HCT116 (cell line): ENCODE measurements around the gene CTCFL.

Experiments used
- EGR1 ChIP-seq: IDR thresholded peaks from 2 replicates; pipeline ENCODE4 v1.6.1; 2012; ENCODE audit warnings: low read depth
- EZH2 ChIP-seq: fragments of 200-600 bp; sonication (generic); IDR thresholded peaks from 2 replicates; pipeline ENCODE4 v1.6.1; 2017; ENCODE audit warnings: antibody characterized with exemption, mixed run types
- EZH2phosphoT487 ChIP-seq: fragments of 200-600 bp; IDR thresholded peaks from 2 replicates; pipeline ENCODE4 v1.6.1; 2018; ENCODE audit warnings: antibody characterized with exemption, borderline replicate concordance
- POLR2A ChIP-seq: IDR thresholded peaks from 2 replicates; pipeline ENCODE4 v1.7.0; 2011; ENCODE audit warnings: borderline replicate concordance; ENCODE audit not compliant: insufficient read depth, insufficient read length; ENCODE audit errors: extremely low read depth
- POLR2AphosphoS5 ChIP-seq: IDR thresholded peaks from 2 replicates; pipeline ENCODE4 v1.6.1; 2011; ENCODE audit warnings: mild to moderate bottlenecking, low read depth, low read length, moderate library complexity
- TCF7L2 ChIP-seq: IDR thresholded peaks from 2 replicates; pipeline ENCODE4 v1.7.0; 2011; ENCODE audit warnings: borderline replicate concordance, inconsistent platforms; ENCODE audit not compliant: insufficient read depth, insufficient read length; ENCODE audit errors: extremely low read depth
- TF ChIP-seq, protein P1 (sequence below), 3 experiments: fragments of 200-600 bp in 1 of 3; sonication (generic) in 1 of 3; IDR thresholded peaks in 2 of 3; conservative IDR thresholded peaks in 1 of 3; 2 replicates each; pipeline ENCODE4 v1.5.1; 2012 to 2017; ENCODE audit warnings: low read depth in 2 of 3, low read length in 2 of 3, antibody characterized with exemption in 1 of 3, borderline replicate concordance in 1 of 3, control low read depth in 1 of 3, mild to moderate bottlenecking in 1 of 3, mixed read lengths in 1 of 3, mixed run types in 1 of 3, moderate library complexity in 1 of 3; ENCODE audit not compliant: insufficient read depth in 1 of 3
- TF ChIP-seq, protein P2 (sequence below): IDR thresholded peaks from 2 replicates; pipeline ENCODE4 v1.6.1; 2012

DNA sequence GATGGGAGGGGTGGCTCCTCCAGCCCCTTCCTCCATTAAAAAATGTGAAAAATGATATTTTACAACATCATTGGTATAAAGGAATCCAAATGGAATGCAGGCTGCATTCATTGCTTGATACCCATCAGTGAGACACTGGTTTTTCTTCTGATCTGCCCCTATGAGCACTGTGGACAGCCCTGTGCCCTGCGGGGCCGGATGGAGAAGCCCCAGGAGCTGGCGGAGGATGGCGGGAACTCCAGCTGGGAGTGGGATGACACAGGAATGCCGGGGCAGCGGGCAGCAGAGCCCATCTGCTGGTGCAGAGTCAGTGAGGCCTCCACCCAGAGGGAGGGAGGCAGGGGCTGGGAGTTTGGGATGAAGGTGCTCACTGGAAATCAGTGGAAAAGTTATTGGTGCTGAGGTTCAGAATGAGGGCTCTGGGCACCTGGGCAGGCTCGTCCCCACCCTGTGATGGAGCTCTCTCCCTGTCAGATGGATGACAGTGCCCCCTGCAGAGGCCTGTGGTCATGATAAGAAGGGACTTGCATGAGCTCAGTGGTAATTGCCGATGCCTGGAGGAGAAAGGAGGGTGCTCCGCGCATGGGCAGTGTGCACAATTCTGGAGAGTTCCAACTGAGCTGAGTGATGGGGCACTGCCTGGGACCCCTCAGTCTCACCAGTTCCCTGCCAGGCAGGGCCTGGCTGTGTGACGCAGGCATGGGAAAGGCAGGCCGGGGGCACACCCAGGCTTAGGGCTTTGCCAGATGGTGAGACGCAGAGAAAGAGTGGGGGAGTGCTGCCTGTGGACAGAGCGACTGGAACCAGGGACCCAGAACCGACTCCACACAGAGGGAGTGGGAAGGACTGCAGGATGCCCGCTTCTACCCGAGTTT, 23.2 kb downstream of the CTCFL start:
- TF ChIP-seq, protein P1, sequence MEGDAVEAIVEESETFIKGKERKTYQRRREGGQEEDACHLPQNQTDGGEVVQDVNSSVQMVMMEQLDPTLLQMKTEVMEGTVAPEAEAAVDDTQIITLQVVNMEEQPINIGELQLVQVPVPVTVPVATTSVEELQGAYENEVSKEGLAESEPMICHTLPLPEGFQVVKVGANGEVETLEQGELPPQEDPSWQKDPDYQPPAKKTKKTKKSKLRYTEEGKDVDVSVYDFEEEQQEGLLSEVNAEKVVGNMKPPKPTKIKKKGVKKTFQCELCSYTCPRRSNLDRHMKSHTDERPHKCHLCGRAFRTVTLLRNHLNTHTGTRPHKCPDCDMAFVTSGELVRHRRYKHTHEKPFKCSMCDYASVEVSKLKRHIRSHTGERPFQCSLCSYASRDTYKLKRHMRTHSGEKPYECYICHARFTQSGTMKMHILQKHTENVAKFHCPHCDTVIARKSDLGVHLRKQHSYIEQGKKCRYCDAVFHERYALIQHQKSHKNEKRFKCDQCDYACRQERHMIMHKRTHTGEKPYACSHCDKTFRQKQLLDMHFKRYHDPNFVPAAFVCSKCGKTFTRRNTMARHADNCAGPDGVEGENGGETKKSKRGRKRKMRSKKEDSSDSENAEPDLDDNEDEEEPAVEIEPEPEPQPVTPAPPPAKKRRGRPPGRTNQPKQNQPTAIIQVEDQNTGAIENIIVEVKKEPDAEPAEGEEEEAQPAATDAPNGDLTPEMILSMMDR (IDR thresholded peaks at IDR 0.05 in 2 of 3, conservative IDR thresholded peaks at IDR 0.05 in 1 of 3; ENCODE audit: borderline replicate concordance in 1 of 3, insufficient read depth in 1 of 3, low read depth in 2 of 3, low read length in 2 of 3), result no peak
- TF ChIP-seq EGR1 (no peak), POLR2AphosphoS5 (no peak), POLR2A (no peak), EZH2 (no peak), TCF7L2 (no peak), EZH2phosphoT487 (no peak)
- TF ChIP-seq, protein P2, sequence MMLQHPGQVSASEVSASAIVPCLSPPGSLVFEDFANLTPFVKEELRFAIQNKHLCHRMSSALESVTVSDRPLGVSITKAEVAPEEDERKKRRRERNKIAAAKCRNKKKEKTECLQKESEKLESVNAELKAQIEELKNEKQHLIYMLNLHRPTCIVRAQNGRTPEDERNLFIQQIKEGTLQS, result no peak
